Heart right ventricle (tissue), 12 donors: ENCODE data around the gene JPT2. TPM values are rescaled to one million over a fixed set of nuclear protein-coding genes. Genes with fewer than 3 reads are reported as not detected.

Source experiments
- microRNA-seq, 2 donors: library from miRNA; unstranded; fragments of <30 nt; microRNA quantifications; one replicate each; pipeline ENCODE4 v1.2.0, GENCODE V29; 2021
- polyA plus RNA-seq, 2 donors: library from polyadenylated mRNA; stranded (reverse); fragments of 200-250 nt; gene quantifications; one replicate each; pipeline ENCODE4 v1.2.3, GENCODE V29; 2013
- total RNA-seq, 10 donors: library from RNA; stranded (reverse); fragmentation: NEBNext Ultra II Directional in 3 of 10; extraction: Animal tissue kit (Norgen Biotek cat#: 25700) in 3 of 10; gene quantifications; one replicate each; pipeline versions ENCODE4 v1.2.1 to v1.2.4, GENCODE V29; 2021 to 2023
- donor health status: ischemic (EF 13 %, LVEDD 7.1; RV severe dilation, severe dysfunction).
- donor health status: healthy with polysubstance abuse.
- donor health status: DM: no; HTN: yes; CAD: no.
- donor health status: DM: no; HTN: no; CAD: no.
- donor health status: ischemic (EF 25% LVEDD 6.9; RV normal size, moderate dysfunction).
- donor health status: ischemic (EF 25% LVEDD 5.7; RV mildly dilated, moderate dysfunction).
- donor health status: healthy.
- donor health status: nonischemic (EF 11% LVEDD 7.7; RV severe dilation, severe dysfunction).
- donor health status: DM: yes; HTN: yes; CAD: no.
- donor health status: PGD.
- donor health status: ischemic (EF 29% LVEDD 5.4; RV normal size, mild dysfunction).
- donor health status: nonischemic (EF 23%, LVEDD 6.1; RV moderate dilation, normal function).

Gene JPT2
- total and polyA plus RNA-seq, 12 donors = 10.0 to 57.5 (median 32.2) TPM

Small RNA genes lying within 50 kb of the gene (microRNA-seq; reads per million reads assigned to microRNA genes)
- gene MIR3177 = 0.60 to 2.6 reads per million in 2 donors

Other genes with a start within 250 kb of the JPT2 start
- under 1 TPM in 4 of 10 donors, not detected in 6; 0.32 to 0.61 (median 0.47) TPM for gene PERCC1, start 247.2 kb upstream of the JPT2 start, total RNA-seq
- gene PERCC1, start 247.2 kb upstream of the JPT2 start, polyA plus RNA-seq = under 1 TPM; 0.04 to 0.59 TPM
- gene CCDC154, start 233.7 kb upstream of the JPT2 start, total RNA-seq = 1 to 10 TPM in 4 of 10 donors, under 1 TPM in 6; 0.17 to 2.7 (median 0.75) TPM
- gene CCDC154, start 233.7 kb upstream of the JPT2 start, polyA plus RNA-seq = 1 to 10 TPM in 1 of 2 donors, under 1 TPM in 1; 0.49 to 5.9 TPM
- gene CLCN7, start 203.3 kb upstream of the JPT2 start, total RNA-seq = 10 to 100 TPM; 29.9 to 60.1 (median 35.1) TPM
- 10 to 100 TPM; 29.5 to 60.6 TPM for gene CLCN7, start 203.3 kb upstream of the JPT2 start, polyA plus RNA-seq
- not detected for gene PTX4, start 189.3 kb upstream of the JPT2 start, total RNA-seq
- gene PTX4, start 189.3 kb upstream of the JPT2 start, polyA plus RNA-seq = not detected
- 10 to 100 TPM; 14.5 to 22.0 (median 19.7) TPM for gene TELO2, start 184.9 kb upstream of the JPT2 start, total RNA-seq
- gene TELO2, start 184.9 kb upstream of the JPT2 start, polyA plus RNA-seq = 10 to 100 TPM; 27.4 to 50.5 TPM
- 10 to 100 TPM; 10.7 to 24.4 (median 18.1) TPM for gene TMEM204, start 144.6 kb upstream of the JPT2 start, total RNA-seq
- 10 to 100 TPM; 37.5 to 49.9 TPM for gene TMEM204, start 144.6 kb upstream of the JPT2 start, polyA plus RNA-seq
- 10 to 100 TPM in 2 of 10 donors, 1 to 10 TPM in 8; 4.7 to 11.9 (median 8.0) TPM for gene IFT140, start 66.2 kb upstream of the JPT2 start, total RNA-seq
- gene IFT140, start 66.2 kb upstream of the JPT2 start, polyA plus RNA-seq = 1 to 10 TPM; 6.8 to 9.2 TPM
- 10 to 100 TPM in 8 of 10 donors, 1 to 10 TPM in 2; 9.5 to 13.8 (median 10.7) TPM for gene CRAMP1, start 65.9 kb upstream of the JPT2 start, total RNA-seq
- gene CRAMP1, start 65.9 kb upstream of the JPT2 start, polyA plus RNA-seq = 10 to 100 TPM in 1 of 2 donors, 1 to 10 TPM in 1; 3.2 to 10.0 TPM
- gene MAPK8IP3, start 27.9 kb downstream of the JPT2 start, total RNA-seq = 10 to 100 TPM; 61.3 to 96.0 (median 71.7) TPM
- gene MAPK8IP3, start 27.9 kb downstream of the JPT2 start, polyA plus RNA-seq = 100 to 1,000 TPM in 1 of 2 donors, 10 to 100 TPM in 1; 31.2 to 126 TPM
- gene NME3, start 93.3 kb downstream of the JPT2 start, total RNA-seq = 10 to 100 TPM; 21.8 to 41.1 (median 30.3) TPM
- gene NME3, start 93.3 kb downstream of the JPT2 start, polyA plus RNA-seq = 100 to 1,000 TPM in 1 of 2 donors, 10 to 100 TPM in 1; 47.7 to 176 TPM
- gene EME2, start 94.5 kb downstream of the JPT2 start, total RNA-seq = 10 to 100 TPM in 1 of 10 donors, 1 to 10 TPM in 9; 4.9 to 13.8 (median 7.3) TPM
- gene EME2, start 94.5 kb downstream of the JPT2 start, polyA plus RNA-seq = 10 to 100 TPM in 1 of 2 donors, 1 to 10 TPM in 1; 3.0 to 17.9 TPM
- 10 to 100 TPM; 57.8 to 94.9 (median 76.2) TPM for gene MRPS34, start 94.9 kb downstream of the JPT2 start, total RNA-seq
- gene MRPS34, start 94.9 kb downstream of the JPT2 start, polyA plus RNA-seq = 100 to 1,000 TPM in 1 of 2 donors, 10 to 100 TPM in 1; 84.7 to 141 TPM
- gene SPSB3, start 104.3 kb downstream of the JPT2 start, total RNA-seq = 10 to 100 TPM; 25.1 to 52.4 (median 27.1) TPM
- gene SPSB3, start 104.3 kb downstream of the JPT2 start, polyA plus RNA-seq = 10 to 100 TPM; 52.0 to 97.7 TPM
- gene NUBP2, start 104.7 kb downstream of the JPT2 start, total RNA-seq = 10 to 100 TPM; 24.1 to 35.3 (median 28.7) TPM
- 10 to 100 TPM; 40.5 to 74.1 TPM for gene NUBP2, start 104.7 kb downstream of the JPT2 start, polyA plus RNA-seq
- gene IGFALS, start 115.4 kb downstream of the JPT2 start, total RNA-seq = under 1 TPM in 4 of 10 donors, not detected in 6; 0.11 to 0.37 (median 0.13) TPM
- gene IGFALS, start 115.4 kb downstream of the JPT2 start, polyA plus RNA-seq = under 1 TPM; 0.04 to 0.59 TPM
- 100 to 1,000 TPM; 115 to 179 (median 161) TPM for gene HAGH, start 148.5 kb downstream of the JPT2 start, total RNA-seq
- gene HAGH, start 148.5 kb downstream of the JPT2 start, polyA plus RNA-seq = 100 to 1,000 TPM; 146 to 172 TPM
- gene FAHD1, start 148.9 kb downstream of the JPT2 start, total RNA-seq = 10 to 100 TPM; 16.2 to 47.6 (median 28.6) TPM
- gene FAHD1, start 148.9 kb downstream of the JPT2 start, polyA plus RNA-seq = 10 to 100 TPM; 31.8 to 32.3 TPM
- not detected for gene MEIOB, start 193.9 kb downstream of the JPT2 start, total RNA-seq
- gene MEIOB, start 193.9 kb downstream of the JPT2 start, polyA plus RNA-seq = not detected
- not detected for gene HS3ST6, start 240.1 kb downstream of the JPT2 start, total RNA-seq
- under 1 TPM in 1 of 2 donors, not detected in 1; 0.03 TPM for gene HS3ST6, start 240.1 kb downstream of the JPT2 start, polyA plus RNA-seq